ENCODE measurements around the gene IL20RA. TPM values are rescaled to one million over a fixed set of nuclear protein-coding genes. Genes with fewer than 3 reads are reported as not detected.

IL20RA gene
- total and polyA plus RNA-seq, 2 donors (not counting 3 experiments of a cell fraction or from before 2014, with no cell fraction given), result not detected

- H3K9me3 ChIP-seq (replicated peaks; ENCODE audit: control insufficient read depth, insufficient read depth, low read length), result no peaks in the 10 kb centered on the region
These were observed 54.6 kb downstream of the IL20RA start for GRCh38 chr6:136990242-136990578.

GRCh38 chr6:136989571-136990241 is 55.1 kb downstream of the IL20RA start:
- Histone ChIP-seq H4K20me1 (replicated peaks; ENCODE audit: control insufficient read depth, extremely low read depth, insufficient read depth, low read length) (no peaks in the 10 kb centered on the region), H3K9me3 (replicated peaks; ENCODE audit: control insufficient read depth, insufficient read depth, low read length) (no peaks in the 10 kb centered on the region), H3K27me3 (ENCODE audit: control insufficient read depth in 2 of 2, insufficient read depth in 2 of 2, low read length in 2 of 2) (peaks cover 25 to 44% of the 10 kb centered on the region in 2 experiments), H3K4me3 (replicated peaks in 1 of 3; ENCODE audit: insufficient read depth in 1 of 3, low read depth in 1 of 3, low read length in 3 of 3) (no peak overlapping the region), H3K4me2 (ENCODE audit: insufficient read depth, low read length) (peak overlapping the region; percentile 3), H3K9ac (replicated peaks; ENCODE audit: extremely low read depth, insufficient read depth, low read length) (no peak overlapping the region), H2AFZ (ENCODE audit: low read depth, low read length) (peak overlapping the region; percentile 22), H3K4me1 (ENCODE audit: control insufficient read depth, extremely low read depth, insufficient read depth, low read length) (peaks cover 3% of the 10 kb centered on the region), H3K27ac (ENCODE audit: insufficient read depth, low read depth, low read length) (no peak overlapping the region), H3K9me1 (replicated peaks; ENCODE audit: control insufficient read depth, extremely low read depth, insufficient read depth, low read length) (no peaks in the 10 kb centered on the region), H3K79me2 (ENCODE audit: control insufficient read depth, insufficient read depth, low read length) (no peaks in the 10 kb centered on the region), H3K36me3 (ENCODE audit: control insufficient read depth in 2 of 2, extremely low read depth in 1 of 2, insufficient read depth in 2 of 2, low read length in 2 of 2) (no peaks in the 10 kb centered on the region)
- ChIA-PET POLR2A (no interaction called here), CTCF (interaction anchor here (0.8 kb wide), 1 partner anchor 325 kb away, joined by 5 read pairs; no protein-coding TSS in a partner anchor)
- intact Hi-C loops (cut with micrococcal nuclease), result no loop called here
- BruUV-seq (replicated peaks), result no TSS peak
- FAIRE-seq (no peak), DNase-seq (ENCODE audit: low read depth, low spot score) (no peak)
- dilution Hi-C loops (cut with MboI; ENCODE audit: extremely low pct_ligation_motif_present, low sequenced_read_pairs), result no loop called here
- TF ChIP-seq EZH2 (IDR thresholded peaks at IDR 0.05; ENCODE audit: borderline replicate concordance, low read depth, low read length, severe bottlenecking), result peak; percentile 62
- TF ChIP-seq JUN (IDR thresholded peaks at IDR 0.05; ENCODE audit: borderline replicate concordance, insufficient read depth, insufficient read length, low read depth), result no peak

More at GRCh38 chr6:136990242-136990578, 54.6 kb downstream of the IL20RA start:
- H2AFZ ChIP-seq (ENCODE audit: low read depth, low read length), result no peak overlapping the region
- H3K9me1 ChIP-seq (replicated peaks; ENCODE audit: control insufficient read depth, extremely low read depth, insufficient read depth, low read length), result no peaks in the 10 kb centered on the region
- dilution Hi-C loops (cut with MboI; ENCODE audit: extremely low pct_ligation_motif_present, low sequenced_read_pairs), result no loop called here
- CTCF ChIA-PET, result interaction anchor here (0.8 kb wide), 1 partner anchor 324 kb away, joined by 5 read pairs; no protein-coding TSS in a partner anchor
- H4K20me1 ChIP-seq (replicated peaks; ENCODE audit: control insufficient read depth, extremely low read depth, insufficient read depth, low read length), result no peaks in the 10 kb centered on the region
- no peaks in the 10 kb centered on the region for H3K36me3 ChIP-seq (ENCODE audit: control insufficient read depth in 2 of 2, extremely low read depth in 1 of 2, insufficient read depth in 2 of 2, low read length in 2 of 2)
- no peak overlapping the region for H3K9ac ChIP-seq (replicated peaks; ENCODE audit: extremely low read depth, insufficient read depth, low read length)
- DNase-seq (ENCODE audit: low read depth, low spot score), result no peak
- BruUV-seq (replicated peaks), result no TSS peak
- peaks cover 25 to 44% of the 10 kb centered on the region in 2 experiments for H3K27me3 ChIP-seq (ENCODE audit: control insufficient read depth in 2 of 2, insufficient read depth in 2 of 2, low read length in 2 of 2)
- no peak overlapping the region for H3K27ac ChIP-seq (ENCODE audit: insufficient read depth, low read depth, low read length)
- POLR2A ChIA-PET, result no interaction called here
- intact Hi-C loops (cut with micrococcal nuclease), result no loop called here
- no peaks in the 10 kb centered on the region for H3K79me2 ChIP-seq (ENCODE audit: control insufficient read depth, insufficient read depth, low read length)
- H3K4me1 ChIP-seq (ENCODE audit: control insufficient read depth, extremely low read depth, insufficient read depth, low read length), result peaks cover 3% of the 10 kb centered on the region
- no peak for FAIRE-seq
- H3K4me3 ChIP-seq (replicated peaks in 1 of 3; ENCODE audit: insufficient read depth in 1 of 3, low read depth in 1 of 3, low read length in 3 of 3), result no peak overlapping the region
- no peak overlapping the region for H3K4me2 ChIP-seq (ENCODE audit: insufficient read depth, low read length)
- TF ChIP-seq JUN (IDR thresholded peaks at IDR 0.05; ENCODE audit: borderline replicate concordance, insufficient read depth, insufficient read length, low read depth) (no peak), EZH2 (IDR thresholded peaks at IDR 0.05; ENCODE audit: borderline replicate concordance, low read depth, low read length, severe bottlenecking) (peak; percentile 30)

Data from endothelial cell of umbilical vein (primary cell).